ENCODE data around the gene SRGAP3. TPM values are rescaled to one million over a fixed set of nuclear protein-coding genes. Genes with fewer than 3 reads are reported as not detected.

SRGAP3 gene
- total RNA-seq, 6 experiments from 2014 or later, result 1.8 to 5.2 (median 3.1) TPM

DNA sequence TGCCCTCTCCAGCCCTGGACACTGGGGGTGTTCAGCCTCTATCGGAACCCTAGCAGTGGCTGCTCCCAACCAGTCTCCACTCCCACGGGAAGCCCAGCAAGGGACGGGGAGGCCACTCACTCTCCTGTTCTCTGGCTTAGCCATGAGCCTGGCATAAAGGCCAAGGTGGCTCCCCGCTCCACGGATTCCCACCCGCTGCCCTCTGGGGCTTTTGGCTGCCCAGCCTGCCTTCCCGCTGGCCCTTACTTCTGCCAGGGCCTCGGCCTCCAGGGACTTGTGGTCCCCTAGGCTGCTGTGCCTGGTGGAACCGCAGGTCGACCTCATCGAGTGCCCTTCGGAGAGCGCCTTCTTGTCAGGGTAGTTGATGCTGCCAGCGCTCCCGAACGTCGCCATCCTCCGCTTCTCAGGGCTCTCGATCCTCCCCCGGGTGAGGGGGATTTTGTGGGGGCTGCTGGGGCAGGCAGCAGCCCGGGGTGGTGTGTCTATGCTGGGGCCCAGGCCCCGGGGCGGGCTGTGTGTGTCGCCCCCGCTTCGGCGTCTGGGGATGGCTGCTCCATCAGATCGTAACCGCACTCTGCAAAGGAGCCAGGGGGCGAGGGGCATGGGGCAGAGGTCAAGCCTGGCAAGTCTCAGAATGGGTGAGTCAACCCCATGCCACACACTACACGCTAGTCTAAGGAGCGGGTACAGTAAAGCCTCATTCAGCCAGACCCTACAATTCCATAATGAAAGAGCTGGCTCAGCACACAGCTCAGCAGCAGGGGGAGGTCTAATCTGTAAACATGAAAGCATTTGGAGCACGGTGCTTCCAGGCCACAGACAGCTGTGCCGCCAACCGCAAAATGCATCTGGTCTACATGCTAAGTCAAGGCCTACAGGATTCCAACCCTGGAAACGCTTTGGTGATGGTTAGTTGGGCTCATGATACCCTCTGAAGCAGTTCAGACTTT, 258.9 kb downstream of the SRGAP3 start:
- no peak overlapping the region for H3K27ac ChIP-seq
- no peak for DNase-seq
- H3K9me3 ChIP-seq, result no peaks in the 10 kb centered on the region
- no peak overlapping the region for H3K4me3 ChIP-seq
- no peak for TF ChIP-seq POLR2A (IDR thresholded peaks at IDR 0.05)
- TF ChIP-seq, protein P1, sequence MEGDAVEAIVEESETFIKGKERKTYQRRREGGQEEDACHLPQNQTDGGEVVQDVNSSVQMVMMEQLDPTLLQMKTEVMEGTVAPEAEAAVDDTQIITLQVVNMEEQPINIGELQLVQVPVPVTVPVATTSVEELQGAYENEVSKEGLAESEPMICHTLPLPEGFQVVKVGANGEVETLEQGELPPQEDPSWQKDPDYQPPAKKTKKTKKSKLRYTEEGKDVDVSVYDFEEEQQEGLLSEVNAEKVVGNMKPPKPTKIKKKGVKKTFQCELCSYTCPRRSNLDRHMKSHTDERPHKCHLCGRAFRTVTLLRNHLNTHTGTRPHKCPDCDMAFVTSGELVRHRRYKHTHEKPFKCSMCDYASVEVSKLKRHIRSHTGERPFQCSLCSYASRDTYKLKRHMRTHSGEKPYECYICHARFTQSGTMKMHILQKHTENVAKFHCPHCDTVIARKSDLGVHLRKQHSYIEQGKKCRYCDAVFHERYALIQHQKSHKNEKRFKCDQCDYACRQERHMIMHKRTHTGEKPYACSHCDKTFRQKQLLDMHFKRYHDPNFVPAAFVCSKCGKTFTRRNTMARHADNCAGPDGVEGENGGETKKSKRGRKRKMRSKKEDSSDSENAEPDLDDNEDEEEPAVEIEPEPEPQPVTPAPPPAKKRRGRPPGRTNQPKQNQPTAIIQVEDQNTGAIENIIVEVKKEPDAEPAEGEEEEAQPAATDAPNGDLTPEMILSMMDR (IDR thresholded peaks at IDR 0.05), result no peak
- H3K4me1 ChIP-seq, result no peaks in the 10 kb centered on the region
- WGBS (ENCODE audit: insufficient coverage, low coverage, low lambda C conversion rate, missing lambda C conversion rate), result 97% methylated on average over 5 of the region's 36 CpGs
- H3K27me3 ChIP-seq, result no peaks in the 10 kb centered on the region
- intact Hi-C loops (cut with DNase I), result no loop called here
- ATAC-seq, result peak in 1 of 4 donors; percentile 7
- no peaks in the 10 kb centered on the region for H3K36me3 ChIP-seq

DNA sequence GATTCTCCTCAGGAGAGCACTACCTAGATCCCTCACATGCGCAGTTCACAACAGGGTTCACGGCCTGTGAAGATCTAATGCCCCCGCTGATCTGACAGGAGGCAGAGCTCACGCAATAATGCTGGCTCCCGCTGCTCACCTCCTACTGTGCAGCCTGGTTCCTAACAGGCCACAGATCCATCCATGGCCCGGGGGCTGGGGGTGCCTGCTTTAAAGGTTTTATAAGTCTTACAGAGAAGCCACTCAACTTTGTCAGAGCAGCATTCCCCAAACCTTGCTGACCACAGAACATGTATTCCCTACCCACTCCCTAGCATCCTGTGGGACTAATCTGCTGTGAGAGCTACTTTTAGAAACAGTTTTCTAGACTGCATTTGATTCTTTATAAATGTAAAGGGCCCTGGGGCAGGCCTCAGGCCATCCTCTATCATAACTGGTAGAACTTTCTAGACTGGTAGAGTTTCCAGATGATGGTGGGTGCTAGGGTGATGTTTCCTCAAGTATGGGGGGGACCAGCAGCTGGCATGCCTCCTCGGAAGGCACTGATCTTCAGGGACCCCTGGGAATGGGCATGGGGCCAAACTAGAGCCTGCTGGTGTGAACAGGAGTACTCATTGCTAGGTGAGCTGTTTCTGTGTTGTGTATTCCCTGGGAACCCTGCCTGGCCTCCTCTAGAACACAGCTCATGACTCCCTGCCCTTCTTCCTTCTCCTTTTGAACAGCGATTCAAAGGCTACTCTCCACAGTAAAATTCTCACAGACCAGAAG, 260.5 kb downstream of the SRGAP3 start:
- Histone ChIP-seq H3K27me3 (no peaks in the 10 kb centered on the region), H3K4me3 (no peak overlapping the region), H3K9me3 (no peaks in the 10 kb centered on the region), H3K36me3 (no peaks in the 10 kb centered on the region), H3K4me1 (no peaks in the 10 kb centered on the region), H3K27ac (no peak overlapping the region)
- WGBS (ENCODE audit: insufficient coverage, low coverage, low lambda C conversion rate, missing lambda C conversion rate), result no CpG with 5 or more reads among the region's 8 CpGs
- DNase-seq (no peak), ATAC-seq (no peak)
- intact Hi-C loops (cut with DNase I), result no loop called here
- TF ChIP-seq, protein P1 (IDR thresholded peaks at IDR 0.05), result no peak
- TF ChIP-seq POLR2A (IDR thresholded peaks at IDR 0.05), result no peak

DNA sequence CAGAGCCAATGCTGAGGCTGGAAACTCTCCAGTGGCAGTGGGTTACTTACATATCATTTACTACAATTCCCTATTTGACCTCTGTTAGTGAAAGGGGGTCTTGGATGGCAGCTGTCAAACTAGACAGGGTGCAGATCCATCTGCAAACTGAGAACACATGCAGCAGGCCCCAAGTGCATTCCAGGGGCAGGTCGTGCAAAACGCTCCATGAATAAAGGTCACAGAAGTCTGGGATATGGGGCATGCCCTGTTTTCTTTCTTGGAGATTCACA, 261.1 kb downstream of the SRGAP3 start:
- Histone ChIP-seq H3K27ac (no peak overlapping the region), H3K36me3 (no peaks in the 10 kb centered on the region), H3K4me3 (no peak overlapping the region), H3K4me1 (peaks cover 0 to 4% (median 0%) of the 10 kb centered on the region in 4 donors), H3K27me3 (no peaks in the 10 kb centered on the region), H3K9me3 (no peaks in the 10 kb centered on the region)
- DNase-seq (no peak), ATAC-seq (no peak)
- intact Hi-C loops (cut with DNase I), result no loop called here
- TF ChIP-seq, protein P1 (IDR thresholded peaks at IDR 0.05), result no peak
- TF ChIP-seq POLR2A (IDR thresholded peaks at IDR 0.05), result no peak
- whole genome bisulfite sequencing (ENCODE audit: insufficient coverage, low coverage, low lambda C conversion rate, missing lambda C conversion rate), result 46% methylated on average over 2 of the region's 2 CpGs

DNA sequence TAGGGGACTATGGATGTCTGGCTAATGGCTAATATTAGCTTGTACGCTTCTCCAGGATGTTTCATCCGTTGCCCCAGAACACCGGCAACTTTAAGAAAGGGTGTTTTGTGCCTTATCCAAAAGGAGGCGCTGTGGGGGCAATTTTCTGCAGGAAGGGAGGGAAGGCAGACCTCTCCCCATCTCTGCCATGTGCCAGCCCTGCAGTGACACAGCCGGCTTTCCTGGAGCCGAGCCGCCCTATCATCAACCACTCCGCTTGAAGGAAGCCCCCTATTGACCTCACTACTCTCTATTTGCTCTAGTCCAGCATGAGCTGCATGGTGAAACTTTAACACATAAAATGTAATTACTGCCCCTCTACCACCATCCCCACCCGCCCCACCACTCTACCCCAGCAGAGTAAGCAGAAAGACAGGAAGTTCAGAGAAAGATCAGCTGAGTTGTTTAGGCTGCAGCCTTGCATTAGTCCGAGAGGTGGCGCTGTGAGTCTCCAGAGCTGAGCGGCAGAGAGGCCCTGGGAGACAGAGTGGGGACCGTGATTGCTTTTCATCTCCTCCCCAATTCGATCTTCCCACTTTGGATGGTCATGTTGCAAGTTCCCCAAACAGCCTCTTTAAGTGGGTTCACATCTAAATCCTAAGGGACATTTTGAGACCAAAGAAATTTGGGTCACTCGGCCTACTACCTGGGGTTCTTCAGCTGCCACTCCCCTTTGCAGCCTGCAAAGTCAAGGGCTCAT, 261.6 kb downstream of the SRGAP3 start:
- intact Hi-C loops (cut with DNase I), result no loop called here
- ATAC-seq (peak; percentile 30 to 74 (median 60)), DNase-seq (no peak)
- WGBS (ENCODE audit: insufficient coverage, low coverage, low lambda C conversion rate, missing lambda C conversion rate), result 54% methylated on average over 8 of the region's 15 CpGs
- Histone ChIP-seq H3K36me3 (no peaks in the 10 kb centered on the region), H3K27ac (no peak overlapping the region), H3K4me3 (no peak overlapping the region), H3K27me3 (no peaks in the 10 kb centered on the region), H3K4me1 (peaks cover 0 to 6% (median 0%) of the 10 kb centered on the region in 4 donors), H3K9me3 (no peaks in the 10 kb centered on the region)
- TF ChIP-seq, protein P1 (IDR thresholded peaks at IDR 0.05), result peak; percentile 36 to 53 (median 42)
- no peak for TF ChIP-seq POLR2A (IDR thresholded peaks at IDR 0.05)
